ENCODE measurements around the gene BFSP2. TPM values are rescaled to one million over a fixed set of nuclear protein-coding genes. Genes with fewer than 3 reads are reported as not detected.

The BFSP2 gene
- total and polyA plus RNA-seq, 10 donors = 1.5 to 52.5 (median 3.1) TPM; not detected in 1

DNA sequence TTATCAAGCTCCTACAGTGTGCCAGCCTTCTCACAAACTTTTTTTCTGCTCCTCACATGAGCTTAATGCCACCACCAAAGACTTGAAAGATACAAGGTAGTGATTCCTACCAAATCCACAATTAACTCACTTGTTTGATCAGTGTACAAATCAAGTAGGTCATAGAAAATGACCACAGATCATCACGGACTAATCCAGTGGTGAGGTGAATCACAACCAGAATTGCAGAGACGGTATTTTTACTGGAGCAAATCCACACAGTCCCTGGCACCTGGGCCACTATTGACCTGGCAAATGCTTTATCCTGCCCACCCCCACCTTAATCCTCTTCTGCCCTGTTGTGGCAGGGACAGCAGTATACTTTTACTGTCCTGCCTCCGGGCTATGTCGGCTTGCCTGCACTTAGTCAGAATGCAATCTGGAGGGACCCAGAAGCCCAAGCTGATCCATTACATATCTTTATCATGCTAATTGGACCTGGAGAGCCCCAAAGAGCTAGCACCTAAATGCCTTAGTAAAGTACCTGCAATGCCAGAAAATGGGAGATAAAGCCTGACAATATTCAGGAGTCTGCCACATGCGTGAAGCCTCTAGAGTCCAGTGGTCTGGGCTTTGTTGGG is 89.7 kb downstream of the BFSP2 start:
- Histone ChIP-seq H3K27ac (peak overlapping the region in 5 of 8 donors; percentile 24 to 82 (median 70)), H3K4me1 (peaks cover 0 to 56% (median 29%) of the 10 kb centered on the region in 6 donors), H3K36me3 (no peaks in the 10 kb centered on the region), H3K9me3 (peaks cover 0 to 17% (median 10%) of the 10 kb centered on the region in 8 donors), H3K4me3 (peak overlapping the region in 1 of 8 donors; percentile 16), H3K27me3 (replicated peaks in 1 of 7) (no peaks in the 10 kb centered on the region)
- no peak for DNase-seq
- TF ChIP-seq POLR2A (IDR thresholded peaks at IDR 0.05) (no peak), POLR2AphosphoS5 (IDR thresholded peaks at IDR 0.05) (no peak)
- TF ChIP-seq, protein P1, sequence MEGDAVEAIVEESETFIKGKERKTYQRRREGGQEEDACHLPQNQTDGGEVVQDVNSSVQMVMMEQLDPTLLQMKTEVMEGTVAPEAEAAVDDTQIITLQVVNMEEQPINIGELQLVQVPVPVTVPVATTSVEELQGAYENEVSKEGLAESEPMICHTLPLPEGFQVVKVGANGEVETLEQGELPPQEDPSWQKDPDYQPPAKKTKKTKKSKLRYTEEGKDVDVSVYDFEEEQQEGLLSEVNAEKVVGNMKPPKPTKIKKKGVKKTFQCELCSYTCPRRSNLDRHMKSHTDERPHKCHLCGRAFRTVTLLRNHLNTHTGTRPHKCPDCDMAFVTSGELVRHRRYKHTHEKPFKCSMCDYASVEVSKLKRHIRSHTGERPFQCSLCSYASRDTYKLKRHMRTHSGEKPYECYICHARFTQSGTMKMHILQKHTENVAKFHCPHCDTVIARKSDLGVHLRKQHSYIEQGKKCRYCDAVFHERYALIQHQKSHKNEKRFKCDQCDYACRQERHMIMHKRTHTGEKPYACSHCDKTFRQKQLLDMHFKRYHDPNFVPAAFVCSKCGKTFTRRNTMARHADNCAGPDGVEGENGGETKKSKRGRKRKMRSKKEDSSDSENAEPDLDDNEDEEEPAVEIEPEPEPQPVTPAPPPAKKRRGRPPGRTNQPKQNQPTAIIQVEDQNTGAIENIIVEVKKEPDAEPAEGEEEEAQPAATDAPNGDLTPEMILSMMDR (IDR thresholded peaks at IDR 0.05 in 8 of 11, conservative IDR thresholded peaks at IDR 0.05 in 3 of 11) = no peak
- intact Hi-C loops (cut with DNase I; ENCODE audit: low total_unique reads) = loop anchor here (5.0 kb wide), 1 partner anchor 88 kb away; no protein-coding TSS in a partner anchor
- WGBS, 5 donors = 87 to 97% (median 93%) methylated on average over 5 of the region's 5 CpGs

DNA sequence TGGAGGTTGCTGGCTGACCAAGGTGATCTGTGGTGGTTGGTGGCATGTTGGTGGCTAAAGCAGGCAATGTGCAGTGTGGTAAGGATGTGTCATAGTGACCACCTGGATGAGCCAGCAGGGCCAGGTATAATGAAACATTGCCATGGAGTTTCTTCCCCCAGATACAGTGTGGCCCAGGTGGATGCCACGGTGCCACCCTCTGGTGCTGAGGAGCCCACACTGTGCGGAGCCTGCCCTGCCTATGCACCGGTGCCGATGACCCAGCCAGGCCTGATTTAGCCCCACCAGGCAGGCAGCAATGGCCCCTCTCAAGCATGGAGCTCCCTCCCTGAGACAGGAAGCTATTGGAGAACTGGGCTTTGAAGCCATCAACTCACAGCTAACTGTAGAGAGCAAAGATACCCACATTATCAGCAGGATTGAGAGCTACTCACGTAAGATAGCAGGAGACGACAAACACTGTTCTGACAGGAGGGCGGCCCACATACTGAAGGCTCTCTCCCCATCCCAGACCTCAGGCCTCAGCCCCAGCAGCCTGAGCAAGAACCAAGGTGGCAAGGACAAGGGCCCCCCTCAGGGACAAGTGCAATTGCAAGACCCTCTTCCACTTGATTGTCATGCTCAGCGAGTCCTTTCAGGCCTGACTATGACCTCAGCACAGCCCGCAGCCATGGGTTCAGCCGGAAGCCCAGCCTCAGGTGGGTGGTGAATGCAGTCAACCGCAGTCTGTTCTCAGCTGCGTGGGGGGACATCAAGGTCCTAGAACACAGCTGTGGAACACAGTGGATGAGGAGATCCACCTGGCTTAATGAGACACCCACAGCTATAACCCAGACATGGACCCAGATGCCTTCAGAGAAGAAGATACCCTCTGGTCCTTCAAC is 90.9 kb downstream of the BFSP2 start:
- no peaks in the 10 kb centered on the region for H3K36me3 ChIP-seq
- H3K27me3 ChIP-seq (replicated peaks in 1 of 7) = no peaks in the 10 kb centered on the region
- TF ChIP-seq POLR2A (IDR thresholded peaks at IDR 0.05) (no peak), POLR2AphosphoS5 (IDR thresholded peaks at IDR 0.05) (peak; percentile 70 to 87 (median 86))
- TF ChIP-seq, protein P1 (IDR thresholded peaks at IDR 0.05 in 8 of 11, conservative IDR thresholded peaks at IDR 0.05 in 3 of 11) = no peak
- H3K9me3 ChIP-seq = peaks cover 0 to 12% (median 10%) of the 10 kb centered on the region in 8 donors
- peak overlapping the region in 7 of 8 donors; percentile 13 to 82 (median 70) for H3K27ac ChIP-seq
- peak overlapping the region in 1 of 8 donors; percentile 33 for H3K4me3 ChIP-seq
- peak; percentile 90 for DNase-seq
- peaks cover 0 to 56% (median 29%) of the 10 kb centered on the region in 6 donors for H3K4me1 ChIP-seq
- WGBS, 5 donors = 60 to 80% (median 76%) methylated on average over 6 to 12 of the region's 12 CpGs
- intact Hi-C loops (cut with DNase I; ENCODE audit: low total_unique reads) = no loop called here

GRCh38 chr3:133491481-133492059 is 91.7 kb downstream of the BFSP2 start:
- TF ChIP-seq POLR2AphosphoS5 (IDR thresholded peaks at IDR 0.05) = no peak
- TF ChIP-seq, protein P1 (IDR thresholded peaks at IDR 0.05 in 8 of 11, conservative IDR thresholded peaks at IDR 0.05 in 3 of 11) = no peak
- no peak for TF ChIP-seq POLR2A (IDR thresholded peaks at IDR 0.05)
- peak; percentile 80 for DNase-seq
- H3K27ac ChIP-seq = peak overlapping the region in 5 of 8 donors; percentile 13 to 82 (median 70)
- peak overlapping the region in 1 of 8 donors; percentile 33 for H3K4me3 ChIP-seq
- H3K4me1 ChIP-seq = peaks cover 0 to 56% (median 29%) of the 10 kb centered on the region in 6 donors
- H3K36me3 ChIP-seq = no peaks in the 10 kb centered on the region
- intact Hi-C loops (cut with DNase I; ENCODE audit: low total_unique reads) = no loop called here
- WGBS, 5 donors = 64 to 87% (median 66%) methylated on average over 3 of the region's 3 CpGs
- H3K9me3 ChIP-seq = peaks cover 0 to 8% (median 5%) of the 10 kb centered on the region in 8 donors
- H3K27me3 ChIP-seq (replicated peaks in 1 of 7) = no peaks in the 10 kb centered on the region
